Caco-2 (cell line): ENCODE results near the gene SLC35D3. TPM values are rescaled to one million over a fixed set of nuclear protein-coding genes. Genes with fewer than 3 reads are reported as not detected.
A peak's percentile ranks its signal among the peaks of the same experiment; 100 is the strongest.

Experiments used
- BruUV-seq: library from RNA; stranded (reverse); fragments of 400-500 nt; replicated peaks from 2 replicates; lab custom pipeline; 2021; lab: Mats Ljungman, UMichigan
- CTCF ChIA-PET: fragments of 300-600 bp; sonication (Branson Sonifier 250); formaldehyde crosslinking; loops from one replicate; lab custom pipeline; 2022; ENCODE audit warnings: antibody characterized with exemption; lab: Charles Lee
- POLR2A ChIA-PET: fragments of 300-600 bp; sonication (Branson Sonifier 250); formaldehyde crosslinking; loops from one replicate; lab custom pipeline; 2022; ENCODE audit warnings: antibody characterized with exemption; lab: Charles Lee
- DNase-seq, 2 experiments: peaks; one replicate each; pipeline versions ENCODE4 v3.0.0 to v3.0.0-alpha.2; 2020 to 2022
- H3K27me3 ChIP-seq: replicated peaks from 2 replicates; pipeline ENCODE4 v1.6.0; 2011; ENCODE audit warnings: low read length; ENCODE audit not compliant: control insufficient read depth, insufficient read depth
- H3K36me3 ChIP-seq: 2 replicates; pipeline ENCODE4 v1.5.1; 2011; ENCODE audit warnings: low read length; ENCODE audit not compliant: control insufficient read depth, insufficient read depth
- H3K4me1 ChIP-seq: fragments of 250-450 bp; sonication (Bioruptor Pico); 2 replicates; pipeline ENCODE4 v1.5.1; 2020; ENCODE audit warnings: mild to moderate bottlenecking
- H3K4me3 ChIP-seq: 2 replicates; pipeline ENCODE4 v1.5.1; 2011; ENCODE audit warnings: low read depth, mild to moderate bottlenecking, control low read depth, low read length
- H3K9me3 ChIP-seq: fragments of 250-450 bp; sonication (Bioruptor Pico); 2 replicates; pipeline ENCODE4 v1.5.1; 2020; ENCODE audit warnings: mild to moderate bottlenecking, moderate library complexity
- H3K27ac Mint-ChIP-seq: one replicate; pipeline ENCODE4 v1.8.0; 2022; ENCODE audit warnings: mixed read lengths; ENCODE audit not compliant: unreplicated experiment
- H3K27me3 Mint-ChIP-seq: one replicate; pipeline ENCODE4 v1.8.0; 2022; ENCODE audit warnings: mixed read lengths; ENCODE audit not compliant: insufficient read depth, unreplicated experiment
- H3K36me3 Mint-ChIP-seq: one replicate; pipeline ENCODE4 v1.8.0; 2022; ENCODE audit warnings: mild to moderate bottlenecking, mixed read lengths; ENCODE audit not compliant: insufficient read depth, unreplicated experiment
- H3K4me1 Mint-ChIP-seq: one replicate; pipeline ENCODE4 v1.8.0; 2022; ENCODE audit warnings: low read depth, mixed read lengths; ENCODE audit not compliant: unreplicated experiment
- H3K4me3 Mint-ChIP-seq: one replicate; pipeline ENCODE4 v1.8.0; 2022; ENCODE audit warnings: mild to moderate bottlenecking, moderate library complexity, mixed read lengths; ENCODE audit not compliant: unreplicated experiment
- H3K9me3 Mint-ChIP-seq: one replicate; pipeline ENCODE4 v1.8.0; 2022; ENCODE audit warnings: mixed read lengths; ENCODE audit not compliant: unreplicated experiment
- intact Hi-C: fragments of 100-400 bp; cut with micrococcal nuclease; formaldehyde crosslinking; loops from one replicate; pipeline ENCODE4 v1.10.0; 2022; ENCODE audit not compliant: unreplicated experiment
- total RNA-seq: library from RNA; stranded (reverse); gene quantifications from 2 replicates; pipeline ENCODE4 v1.2.3, GENCODE V29; 2022
- TF ChIP-seq, protein P1 (sequence below), 2 experiments: fragments of 200-600 bp in 1 of 2; IDR thresholded peaks; 1 replicate in 1 of 2; 2 replicates in 1 of 2; pipeline versions ENCODE4 v1.5.1 to v1.8.0; 2011 to 2022; ENCODE audit warnings: antibody characterized with exemption in 1 of 2, control low read depth in 1 of 2, inconsistent platforms in 1 of 2, low read depth in 1 of 2, low read length in 1 of 2, mild to moderate bottlenecking in 1 of 2, moderate library complexity in 1 of 2; ENCODE audit not compliant: insufficient read depth in 1 of 2, severe bottlenecking in 1 of 2, unreplicated experiment in 1 of 2

Gene SLC35D3
- total RNA-seq, 1 experiment from 2014 or later = 1.4 TPM

DNA sequence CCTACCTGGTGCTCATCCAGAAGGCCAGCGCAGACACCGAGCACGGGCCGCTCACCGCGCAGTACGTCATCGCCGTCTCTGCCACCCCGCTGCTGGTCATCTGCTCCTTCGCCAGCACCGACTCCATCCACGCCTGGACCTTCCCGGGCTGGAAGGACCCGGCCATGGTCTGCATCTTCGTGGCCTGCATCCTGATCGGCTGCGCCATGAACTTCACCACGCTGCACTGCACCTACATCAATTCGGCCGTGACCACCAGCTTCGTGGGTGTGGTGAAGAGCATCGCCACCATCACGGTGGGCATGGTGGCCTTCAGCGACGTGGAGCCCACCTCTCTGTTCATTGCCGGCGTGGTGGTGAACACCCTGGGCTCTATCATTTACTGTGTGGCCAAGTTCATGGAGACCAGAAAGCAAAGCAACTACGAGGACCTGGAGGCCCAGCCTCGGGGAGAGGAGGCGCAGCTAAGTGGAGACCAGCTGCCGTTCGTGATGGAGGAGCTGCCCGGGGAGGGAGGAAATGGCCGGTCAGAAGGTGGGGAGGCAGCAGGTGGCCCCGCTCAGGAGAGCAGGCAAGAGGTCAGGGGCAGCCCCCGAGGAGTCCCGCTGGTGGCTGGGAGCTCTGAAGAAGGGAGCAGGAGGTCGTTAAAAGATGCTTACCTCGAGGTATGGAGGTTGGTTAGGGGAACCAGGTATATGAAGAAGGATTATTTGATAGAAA, 2.0 kb downstream of the SLC35D3 start:
- H3K4me1 ChIP-seq = no peaks in the 10 kb centered on the region
- TF ChIP-seq, protein P1, sequence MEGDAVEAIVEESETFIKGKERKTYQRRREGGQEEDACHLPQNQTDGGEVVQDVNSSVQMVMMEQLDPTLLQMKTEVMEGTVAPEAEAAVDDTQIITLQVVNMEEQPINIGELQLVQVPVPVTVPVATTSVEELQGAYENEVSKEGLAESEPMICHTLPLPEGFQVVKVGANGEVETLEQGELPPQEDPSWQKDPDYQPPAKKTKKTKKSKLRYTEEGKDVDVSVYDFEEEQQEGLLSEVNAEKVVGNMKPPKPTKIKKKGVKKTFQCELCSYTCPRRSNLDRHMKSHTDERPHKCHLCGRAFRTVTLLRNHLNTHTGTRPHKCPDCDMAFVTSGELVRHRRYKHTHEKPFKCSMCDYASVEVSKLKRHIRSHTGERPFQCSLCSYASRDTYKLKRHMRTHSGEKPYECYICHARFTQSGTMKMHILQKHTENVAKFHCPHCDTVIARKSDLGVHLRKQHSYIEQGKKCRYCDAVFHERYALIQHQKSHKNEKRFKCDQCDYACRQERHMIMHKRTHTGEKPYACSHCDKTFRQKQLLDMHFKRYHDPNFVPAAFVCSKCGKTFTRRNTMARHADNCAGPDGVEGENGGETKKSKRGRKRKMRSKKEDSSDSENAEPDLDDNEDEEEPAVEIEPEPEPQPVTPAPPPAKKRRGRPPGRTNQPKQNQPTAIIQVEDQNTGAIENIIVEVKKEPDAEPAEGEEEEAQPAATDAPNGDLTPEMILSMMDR (IDR thresholded peaks at IDR 0.05; ENCODE audit: insufficient read depth in 1 of 2, low read depth in 1 of 2, low read length in 1 of 2, severe bottlenecking in 1 of 2, unreplicated experiment in 1 of 2) = no peak
- peak overlapping the region; percentile 37 for H3K4me3 Mint-ChIP-seq
- H3K36me3 ChIP-seq = no peaks in the 10 kb centered on the region
- H3K36me3 Mint-ChIP-seq = peaks cover 5% of the 10 kb centered on the region
- intact Hi-C loops = loop anchor here (5.0 kb wide), 1 partner anchor 43 kb away; no protein-coding TSS in a partner anchor
- no peaks in the 10 kb centered on the region for H3K4me1 Mint-ChIP-seq
- H3K27me3 ChIP-seq = no peaks in the 10 kb centered on the region; the same call in 1 of the 2 replicates
- H3K9me3 ChIP-seq = no peaks in the 10 kb centered on the region
- no peak overlapping the region for H3K27ac Mint-ChIP-seq
- no peak for DNase-seq
- no peaks in the 10 kb centered on the region for H3K27me3 Mint-ChIP-seq
- BruUV-seq = no TSS peak
- ChIA-PET CTCF (no interaction called here), POLR2A (no interaction called here)
- H3K9me3 Mint-ChIP-seq = no peaks in the 10 kb centered on the region
- H3K4me3 ChIP-seq = no peak overlapping the region

GRCh38 chr6:136926383-136926782, 4.3 kb downstream of the SLC35D3 start:
- no peaks in the 10 kb centered on the region for H3K27me3 Mint-ChIP-seq
- ChIA-PET POLR2A (no interaction called here), CTCF (interaction anchor here (0.9 kb wide), 1 partner anchor 134 kb away, joined by 3 read pairs; the partner anchor contains the start of gene MAP3K5)
- no peaks in the 10 kb centered on the region for H3K4me1 Mint-ChIP-seq
- TF ChIP-seq, protein P1 (IDR thresholded peaks at IDR 0.05; ENCODE audit: insufficient read depth in 1 of 2, low read depth in 1 of 2, low read length in 1 of 2, severe bottlenecking in 1 of 2, unreplicated experiment in 1 of 2) = no peak
- no peak overlapping the region for H3K4me3 Mint-ChIP-seq
- peaks cover 5% of the 10 kb centered on the region for H3K36me3 Mint-ChIP-seq
- H3K36me3 ChIP-seq = no peaks in the 10 kb centered on the region
- no peaks in the 10 kb centered on the region for H3K9me3 Mint-ChIP-seq
- no TSS peak for BruUV-seq
- no peak for DNase-seq
- intact Hi-C loops = loop anchor here (2.0 to 5.0 kb wide), 3 partner anchors 64 to 344 kb away; no protein-coding TSS in a partner anchor
- no peak overlapping the region for H3K27ac Mint-ChIP-seq
- H3K4me1 ChIP-seq = no peaks in the 10 kb centered on the region
- H3K27me3 ChIP-seq = no peaks in the 10 kb centered on the region
- H3K9me3 ChIP-seq = no peaks in the 10 kb centered on the region
- no peak overlapping the region for H3K4me3 ChIP-seq

GRCh38 chr6:136927292-136927691, 5.2 kb downstream of the SLC35D3 start:
- peaks cover 8% of the 10 kb centered on the region for H3K36me3 Mint-ChIP-seq
- no peaks in the 10 kb centered on the region for H3K9me3 ChIP-seq
- POLR2A ChIA-PET = no interaction called here
- CTCF ChIA-PET = no interaction called here
- no peaks in the 10 kb centered on the region for H3K27me3 Mint-ChIP-seq
- H3K27me3 ChIP-seq = no peaks in the 10 kb centered on the region
- H3K4me3 ChIP-seq = no peak overlapping the region
- no peaks in the 10 kb centered on the region for H3K4me1 ChIP-seq
- H3K27ac Mint-ChIP-seq = no peak overlapping the region
- peak in 1 of 2 experiments; percentile 63 for DNase-seq
- H3K4me3 Mint-ChIP-seq = no peak overlapping the region
- no peaks in the 10 kb centered on the region for H3K4me1 Mint-ChIP-seq
- no TSS peak for BruUV-seq
- intact Hi-C loops = loop anchor here (1.0 to 5.0 kb wide), 5 partner anchors 65 to 344 kb away; partner anchors contain the start of gene MAP3K5
- no peaks in the 10 kb centered on the region for H3K9me3 Mint-ChIP-seq
- TF ChIP-seq, protein P1 (IDR thresholded peaks at IDR 0.05; ENCODE audit: insufficient read depth in 1 of 2, low read depth in 1 of 2, low read length in 1 of 2, severe bottlenecking in 1 of 2, unreplicated experiment in 1 of 2) = peak; percentile 47 to 51
- no peaks in the 10 kb centered on the region for H3K36me3 ChIP-seq
